IPS-20b (cell line): ENCODE measurements around the gene ORC2.

Experiments used
- H3K27ac ChIP-seq: one replicate; pipeline ENCODE4 v1.5.1; 2013; ENCODE audit warnings: low read length
- H3K27me3 ChIP-seq: 2 replicates; pipeline ENCODE4 v1.6.1; 2013; ENCODE audit warnings: mild to moderate bottlenecking, low read length, inconsistent platforms; ENCODE audit not compliant: insufficient read depth
- H3K36me3 ChIP-seq: 2 replicates; pipeline ENCODE4 v1.6.1; 2013; ENCODE audit warnings: low read depth, mild to moderate bottlenecking, inconsistent platforms, low read length, moderate library complexity; ENCODE audit not compliant: insufficient read depth
- H3K4me1 ChIP-seq: 2 replicates; pipeline ENCODE4 v1.6.1; 2013; ENCODE audit warnings: mild to moderate bottlenecking, control low read depth, inconsistent platforms, low read length, moderate library complexity; ENCODE audit not compliant: insufficient read depth
- H3K4me3 ChIP-seq: 2 replicates; pipeline ENCODE4 v1.5.1; 2013; ENCODE audit warnings: mild to moderate bottlenecking, low read length, inconsistent platforms
- H3K9ac ChIP-seq: 2 replicates; pipeline ENCODE4 v1.6.1; 2013; ENCODE audit warnings: low read depth, mild to moderate bottlenecking, inconsistent platforms, low read length, moderate library complexity
- H3K9me3 ChIP-seq: 2 replicates; pipeline ENCODE4 v1.6.1; 2013; ENCODE audit warnings: mild to moderate bottlenecking, low read depth, low read length, inconsistent platforms; ENCODE audit not compliant: insufficient read depth

Gene ORC2

DNA sequence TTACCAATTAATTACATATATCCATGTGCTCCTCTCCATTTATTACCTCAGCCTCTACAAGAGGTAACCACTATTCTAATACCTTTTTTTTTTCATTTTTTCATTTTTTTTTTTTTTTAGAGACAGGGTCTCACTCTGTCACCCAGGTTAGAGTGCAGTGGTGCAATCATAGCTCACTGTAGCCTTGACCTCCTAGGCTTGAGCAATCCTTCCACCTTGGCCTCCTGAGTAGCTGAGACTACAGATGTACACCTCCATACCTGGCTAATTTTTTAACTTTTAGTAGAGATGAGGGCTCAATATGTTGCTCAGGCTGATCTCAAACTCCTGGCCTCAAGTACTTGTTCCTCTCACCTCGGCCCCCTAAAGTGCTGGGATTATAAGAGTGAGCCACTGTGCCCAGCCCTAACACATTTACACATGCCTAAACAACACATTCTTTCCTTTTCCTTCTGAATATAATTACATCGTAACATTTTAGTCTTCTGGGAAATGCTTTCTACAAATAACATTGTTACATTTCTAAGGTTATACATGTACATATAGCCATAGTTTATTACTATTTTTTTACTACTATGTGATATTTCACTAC lies 85.1 kb downstream of the ORC2 start:
- no peaks in the 10 kb centered on the region for H3K9me3 ChIP-seq
- H3K27ac ChIP-seq, result no peak overlapping the region
- no peaks in the 10 kb centered on the region for H3K4me1 ChIP-seq
- H3K4me3 ChIP-seq, result no peak overlapping the region
- peaks cover 82% of the 10 kb centered on the region for H3K36me3 ChIP-seq
- no peak overlapping the region for H3K9ac ChIP-seq
- no peaks in the 10 kb centered on the region for H3K27me3 ChIP-seq

DNA sequence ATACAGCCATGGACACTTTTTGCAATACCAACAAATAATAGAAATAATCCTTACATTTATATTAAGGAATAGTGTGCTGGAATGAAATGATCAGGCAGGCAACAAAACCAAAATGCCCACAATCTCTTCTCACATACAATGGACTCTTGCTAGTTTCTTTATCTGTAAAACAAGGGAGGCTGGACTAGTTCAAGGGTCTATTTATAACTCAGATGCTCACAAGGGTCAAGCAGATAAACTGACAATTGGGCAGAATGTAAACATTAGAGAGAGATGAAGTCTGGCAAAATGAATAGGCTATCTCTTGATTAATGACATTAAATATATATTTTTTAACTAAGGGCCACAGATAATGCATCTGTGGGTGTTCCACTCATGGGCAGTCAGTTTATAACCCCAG lies 86.0 kb downstream of the ORC2 start:
- Histone ChIP-seq H3K9me3 (no peaks in the 10 kb centered on the region), H3K9ac (no peak overlapping the region), H3K27ac (no peak overlapping the region), H3K36me3 (peaks cover 79% of the 10 kb centered on the region), H3K4me1 (no peaks in the 10 kb centered on the region), H3K4me3 (no peak overlapping the region), H3K27me3 (no peaks in the 10 kb centered on the region)

DNA sequence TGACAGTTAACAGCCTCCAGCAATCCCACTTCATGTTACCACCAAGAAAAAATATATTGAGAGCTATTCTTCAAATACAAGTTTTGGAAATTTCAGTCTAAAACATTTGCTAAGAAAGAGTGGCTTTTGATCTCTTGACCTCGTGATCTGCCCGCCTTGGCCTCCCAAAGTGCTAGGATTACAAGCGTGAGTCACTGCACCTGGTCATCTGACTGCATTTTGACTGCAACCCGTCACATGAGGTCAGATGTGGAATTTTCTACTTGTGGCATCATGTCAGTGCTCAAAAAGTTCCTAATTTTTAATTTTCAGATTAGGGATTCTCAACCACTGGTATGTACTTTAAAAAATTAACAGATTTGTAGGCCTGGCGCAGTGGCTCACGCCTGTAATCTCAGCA lies 89.9 kb downstream of the ORC2 start:
- Histone ChIP-seq H3K4me3 (no peak overlapping the region), H3K27ac (no peak overlapping the region), H3K9me3 (no peaks in the 10 kb centered on the region), H3K27me3 (no peaks in the 10 kb centered on the region), H3K36me3 (peaks cover 58% of the 10 kb centered on the region), H3K4me1 (no peaks in the 10 kb centered on the region), H3K9ac (no peak overlapping the region)

DNA sequence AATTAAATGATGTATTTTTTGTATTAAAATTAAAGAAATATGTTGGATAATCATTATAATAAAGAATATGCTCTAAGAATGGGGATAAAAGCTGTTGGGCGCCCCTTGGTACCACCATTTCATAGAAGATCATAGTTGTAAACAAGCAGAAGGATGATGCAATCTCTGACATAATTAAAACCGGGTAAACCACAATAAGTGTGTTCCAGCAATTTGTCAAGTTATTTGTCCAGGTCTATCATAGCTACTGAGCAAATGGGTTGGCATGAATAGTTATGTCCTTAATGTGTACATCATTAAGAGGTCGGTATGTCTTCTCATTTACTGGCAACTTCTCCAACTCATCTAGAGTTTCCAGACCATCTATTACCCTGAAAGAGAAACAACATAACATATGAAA lies 92.3 kb downstream of the ORC2 start:
- no peaks in the 10 kb centered on the region for H3K9me3 ChIP-seq
- H3K27ac ChIP-seq, result no peak overlapping the region
- H3K4me1 ChIP-seq, result no peaks in the 10 kb centered on the region
- H3K9ac ChIP-seq, result no peak overlapping the region
- H3K27me3 ChIP-seq, result no peaks in the 10 kb centered on the region
- H3K4me3 ChIP-seq, result no peak overlapping the region
- peaks cover 44% of the 10 kb centered on the region for H3K36me3 ChIP-seq

DNA sequence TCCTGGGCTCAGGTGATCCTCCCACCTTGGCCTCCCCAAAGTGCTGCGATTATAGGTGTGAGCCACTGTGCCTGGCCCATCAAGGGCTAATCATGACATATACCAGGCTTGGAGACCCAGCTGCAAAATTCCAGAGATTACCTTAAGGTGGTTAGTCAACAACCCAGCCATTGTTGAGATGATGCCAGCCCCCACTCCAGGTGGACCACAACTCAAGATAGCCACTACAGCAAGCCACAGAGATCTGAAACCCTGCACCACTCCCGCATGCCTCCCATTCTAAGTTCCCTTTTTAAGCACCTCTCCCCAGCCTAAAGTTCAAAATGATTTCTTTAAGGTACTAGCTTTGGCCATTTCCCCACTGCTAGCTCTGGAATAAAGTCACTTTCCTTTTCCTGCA lies 94.4 kb downstream of the ORC2 start:
- peaks cover 26% of the 10 kb centered on the region for H3K36me3 ChIP-seq
- no peaks in the 10 kb centered on the region for H3K9me3 ChIP-seq
- H3K4me3 ChIP-seq, result no peak overlapping the region
- H3K27ac ChIP-seq, result no peak overlapping the region
- no peaks in the 10 kb centered on the region for H3K27me3 ChIP-seq
- H3K4me1 ChIP-seq, result no peaks in the 10 kb centered on the region
- no peak overlapping the region for H3K9ac ChIP-seq

DNA sequence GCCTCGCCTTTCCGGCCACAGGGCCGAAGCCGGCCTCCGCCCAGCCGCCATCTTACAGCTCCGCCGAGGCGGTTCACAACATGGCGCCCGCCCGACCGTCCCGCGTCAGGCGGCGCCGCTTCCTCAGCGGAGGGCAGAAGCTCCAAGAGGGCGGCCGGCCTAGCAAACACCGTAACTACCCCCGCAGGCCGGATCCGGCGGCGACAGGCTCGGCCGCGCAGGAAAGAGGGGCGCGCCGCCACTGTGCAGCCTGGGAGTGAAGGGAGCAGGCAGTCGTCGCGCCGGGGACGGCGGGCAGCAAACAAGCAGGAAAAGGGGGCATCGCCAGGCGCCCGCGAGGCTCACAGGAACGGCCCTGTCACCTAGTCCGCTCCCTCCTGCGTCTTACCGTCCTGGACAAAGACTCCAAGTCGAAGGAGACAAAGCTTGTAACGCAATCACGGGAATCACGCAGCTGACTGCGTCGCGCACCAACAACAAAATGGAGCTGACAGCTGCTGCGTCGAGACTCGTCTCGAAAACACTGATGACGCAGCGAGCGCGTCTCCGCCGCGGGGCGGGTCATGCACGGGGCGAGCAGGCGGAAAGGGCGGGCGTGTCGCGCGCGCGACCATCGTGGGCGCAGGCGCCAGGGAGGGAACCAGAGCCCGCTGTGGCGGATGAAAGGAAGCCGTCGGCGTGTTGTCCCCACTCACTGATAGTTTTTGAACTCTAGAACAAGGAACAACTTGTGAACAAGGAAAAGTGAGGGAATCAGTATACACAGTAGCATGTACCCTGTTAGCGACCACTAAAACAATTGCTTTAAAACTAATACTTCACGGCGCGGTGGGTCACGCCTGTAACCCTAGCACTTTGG lies 99.1 kb downstream of the ORC2 start, which contains the start of gene CLK1:
Gene CLK1, minus strand, starts transcription at position 483 of the 859 bp plus-strand sequence. CDS start 2,796 bp downstream, outside the sequence.
- H3K27ac ChIP-seq, result peak within 1 kb of the TSS; percentile 98
- H3K9ac ChIP-seq, result peak within 1 kb of the TSS; percentile 100
- H3K4me1 ChIP-seq, result peaks cover 7% of the 10 kb centered on the region
- peaks cover 26% of the 10 kb centered on the region for H3K36me3 ChIP-seq
- no peaks in the 10 kb centered on the region for H3K27me3 ChIP-seq
- peak within 1 kb of the TSS; percentile 100 for H3K4me3 ChIP-seq
- no peaks in the 10 kb centered on the region for H3K9me3 ChIP-seq

DNA sequence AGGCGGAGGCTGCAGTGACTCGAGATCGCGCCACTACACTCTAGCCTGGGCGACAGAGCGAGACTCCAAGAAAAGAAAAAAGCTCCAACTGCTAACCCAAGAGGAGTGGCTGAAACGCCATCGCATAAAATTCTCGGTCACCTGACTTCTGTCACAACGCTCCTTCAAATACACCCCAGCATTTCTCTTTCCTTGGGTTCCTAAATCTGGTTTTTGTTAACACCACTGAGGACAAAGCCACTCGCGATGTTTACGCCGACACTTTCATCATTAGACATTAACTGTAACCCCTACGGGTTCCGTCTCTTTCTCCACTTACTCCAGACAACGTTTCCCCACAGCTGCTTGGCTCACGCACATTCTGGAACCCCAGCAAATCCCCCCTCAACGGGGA lies 99.7 kb downstream of the ORC2 start:
- Histone ChIP-seq H3K4me1 (peaks cover 7% of the 10 kb centered on the region), H3K4me3 (peak overlapping the region; percentile 100), H3K9me3 (no peaks in the 10 kb centered on the region), H3K27ac (peak overlapping the region; percentile 98), H3K9ac (peak overlapping the region; percentile 100), H3K27me3 (no peaks in the 10 kb centered on the region), H3K36me3 (peaks cover 32% of the 10 kb centered on the region)

DNA sequence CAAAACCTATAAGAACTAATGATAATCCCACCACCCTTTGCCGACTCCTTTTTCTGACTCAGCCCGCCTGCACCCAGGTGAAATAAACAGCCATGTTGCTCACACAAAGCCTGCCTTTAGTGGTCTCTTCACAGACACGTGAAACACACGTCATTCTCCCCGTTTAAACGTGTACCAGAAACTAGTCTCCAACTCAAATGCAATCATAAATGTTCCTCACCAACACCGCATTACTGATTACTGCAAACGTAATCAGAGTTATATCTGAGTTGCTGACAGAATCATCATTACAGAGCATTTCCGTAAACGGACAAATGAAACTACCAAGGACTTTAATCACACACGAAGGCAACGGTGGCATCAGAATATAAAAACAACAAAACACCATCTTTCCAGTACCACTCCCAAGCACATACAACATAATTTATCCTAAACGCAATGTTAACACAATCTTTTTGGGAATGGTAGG lies 100.9 kb downstream of the ORC2 start:
- Histone ChIP-seq H3K9ac (peak overlapping the region; percentile 100), H3K4me1 (peaks cover 7% of the 10 kb centered on the region), H3K27me3 (no peaks in the 10 kb centered on the region), H3K4me3 (peak overlapping the region; percentile 100), H3K9me3 (no peaks in the 10 kb centered on the region), H3K27ac (no peak overlapping the region), H3K36me3 (peaks cover 44% of the 10 kb centered on the region)

DNA sequence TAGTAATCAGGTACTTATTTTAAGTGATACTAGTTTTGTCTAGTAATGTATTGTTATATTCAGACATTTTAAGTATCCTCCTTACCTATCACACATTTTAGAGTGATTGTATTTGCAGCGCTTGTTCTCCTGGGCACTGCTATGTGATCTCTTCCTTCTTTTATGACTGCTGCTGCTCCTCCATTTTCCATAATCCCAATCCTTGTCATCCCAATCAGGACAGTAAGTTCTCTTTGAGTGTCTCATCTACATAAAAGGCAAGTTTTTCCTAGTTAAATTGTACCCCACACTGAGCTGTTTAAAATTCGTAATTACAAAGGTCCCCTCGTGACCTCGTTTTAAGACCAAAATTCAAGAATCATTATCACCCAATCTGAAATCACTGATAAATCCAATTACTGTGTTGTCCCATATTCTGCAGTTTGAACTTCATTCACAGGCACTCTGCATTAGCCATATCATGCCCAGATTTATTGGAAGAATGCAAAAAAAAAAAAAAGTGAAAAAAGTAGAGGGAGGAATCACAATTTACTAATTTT lies 101.8 kb downstream of the ORC2 start:
- Histone ChIP-seq H3K27ac (no peak overlapping the region), H3K9me3 (no peaks in the 10 kb centered on the region), H3K27me3 (no peaks in the 10 kb centered on the region), H3K36me3 (peaks cover 53% of the 10 kb centered on the region), H3K4me1 (peaks cover 7% of the 10 kb centered on the region), H3K9ac (peak overlapping the region; percentile 100; the same call in 1 of the 2 replicates), H3K4me3 (peak overlapping the region; percentile 100)

DNA sequence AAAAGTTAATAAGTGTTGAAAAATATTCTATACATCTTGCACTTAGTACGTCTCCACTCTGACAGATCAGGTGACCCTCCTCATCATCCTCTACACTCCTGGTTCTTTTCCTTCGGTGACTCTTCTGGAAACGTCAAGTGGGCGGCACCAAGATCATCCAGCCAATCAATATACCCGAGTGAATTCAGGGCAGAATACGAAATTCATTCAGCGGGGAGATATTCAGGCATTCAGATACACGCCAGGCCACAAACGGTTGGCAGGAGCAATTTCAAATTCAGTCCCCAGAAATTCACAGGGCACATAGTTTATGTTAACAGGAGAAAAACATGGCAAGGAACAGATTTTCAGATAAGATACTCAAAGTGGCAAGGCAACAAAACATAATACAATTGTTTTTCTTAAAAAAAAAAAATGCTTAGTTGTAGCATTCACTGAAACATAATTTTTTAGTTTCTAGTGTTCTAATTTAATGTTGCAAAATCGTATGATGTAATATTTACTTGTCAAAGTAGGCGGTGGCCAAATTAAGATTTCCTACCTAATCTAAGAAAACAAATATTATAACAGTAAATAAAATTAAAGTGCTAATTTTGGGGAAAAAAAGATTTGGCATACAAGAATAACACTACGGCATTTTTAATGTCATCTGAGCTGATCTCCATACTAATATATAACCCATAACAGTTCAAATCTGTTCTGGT lies 103.2 kb downstream of the ORC2 start:
- peaks cover 7% of the 10 kb centered on the region for H3K4me1 ChIP-seq
- H3K27ac ChIP-seq, result no peak overlapping the region
- no peak overlapping the region for H3K4me3 ChIP-seq
- H3K9me3 ChIP-seq, result no peaks in the 10 kb centered on the region
- H3K27me3 ChIP-seq, result no peaks in the 10 kb centered on the region
- H3K36me3 ChIP-seq, result peaks cover 65% of the 10 kb centered on the region
- no peak overlapping the region for H3K9ac ChIP-seq
